HG02763 (cell line): Measurements from ENCODE around the gene SRPRB.

Source experiments
- ATAC-seq: cut with Tn5 transposase; IDR thresholded peaks from one replicate; pipeline ENCODE4 v1.9.1; 2021; ENCODE audit warnings: mild to moderate bottlenecking, moderate library complexity; ENCODE audit not compliant: unreplicated experiment

SRPRB gene

DNA sequence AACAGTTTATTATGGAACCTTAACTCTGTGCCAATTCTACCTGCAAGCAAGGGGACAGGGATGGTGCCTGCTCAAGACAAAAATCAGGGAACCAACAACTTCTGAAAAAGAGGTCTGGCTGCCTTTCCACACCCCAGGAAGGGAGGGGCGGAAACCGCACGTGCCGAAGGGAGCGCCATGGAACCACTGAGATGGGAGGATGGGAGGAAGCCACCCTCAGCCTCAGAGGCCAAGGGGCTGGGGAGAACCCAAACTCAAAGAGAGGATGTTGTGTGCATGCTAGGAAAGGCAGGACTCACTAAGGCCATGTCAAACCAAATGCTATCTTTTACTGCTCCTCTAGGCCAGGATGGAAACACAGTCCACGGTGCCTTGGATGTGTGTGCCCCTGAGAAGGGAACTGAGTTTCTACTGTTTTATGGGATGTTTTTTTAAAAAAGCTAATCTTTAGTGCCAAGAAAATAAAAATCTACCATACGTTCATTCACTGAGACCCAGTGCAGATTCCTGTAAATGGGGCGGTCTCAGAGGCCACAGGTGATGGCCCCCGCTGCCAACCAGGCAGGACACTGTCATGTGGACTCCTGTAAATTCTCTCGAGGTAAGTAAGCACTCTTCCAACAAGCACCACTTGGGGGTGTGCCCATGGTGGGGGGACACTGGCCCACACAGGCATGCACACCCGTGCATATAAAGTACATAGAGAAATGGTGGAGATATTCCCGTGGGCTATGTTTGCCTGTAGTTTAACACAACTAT, 20.5 kb downstream of the SRPRB start:
- no peak for ATAC-seq

DNA sequence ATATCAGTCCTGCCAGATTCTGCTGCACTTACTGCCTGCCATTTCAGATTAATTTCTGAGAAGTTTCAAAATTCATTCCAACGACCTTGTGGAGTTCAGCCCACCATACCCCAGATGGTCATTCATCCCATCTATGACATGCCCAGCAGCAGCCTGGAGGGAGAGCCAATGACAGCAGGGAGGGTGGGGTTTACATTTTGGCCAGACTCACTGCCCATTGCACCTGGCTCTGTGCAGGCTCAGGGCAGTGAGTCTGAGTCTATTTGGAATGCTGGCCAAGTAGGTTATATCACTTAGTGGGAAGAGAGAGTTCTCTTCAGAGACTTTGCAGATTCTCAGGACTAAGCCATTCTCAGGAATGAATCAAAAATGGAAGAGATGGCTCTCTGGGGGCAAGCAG, 21.5 kb downstream of the SRPRB start:
- no peak for ATAC-seq

DNA sequence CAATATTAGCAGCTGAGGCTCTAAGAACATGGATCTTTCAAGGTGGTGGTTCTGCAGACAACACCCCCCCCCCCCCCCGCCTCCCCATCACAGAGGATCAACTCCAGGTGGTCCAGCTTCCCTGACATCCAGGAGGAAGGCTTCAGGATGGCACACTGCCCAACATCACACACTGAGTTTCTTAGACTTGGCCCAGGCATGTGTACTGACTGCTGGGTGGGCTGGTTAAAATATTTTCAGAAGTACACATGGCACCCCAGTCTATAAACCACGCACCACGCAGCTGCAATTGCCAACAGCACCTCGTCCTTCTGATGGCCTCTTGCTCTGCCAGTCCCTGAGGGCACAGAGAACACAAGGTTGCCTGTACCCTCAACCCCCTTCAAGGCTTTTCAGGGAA, 22.1 kb downstream of the SRPRB start:
- no peak for ATAC-seq

DNA sequence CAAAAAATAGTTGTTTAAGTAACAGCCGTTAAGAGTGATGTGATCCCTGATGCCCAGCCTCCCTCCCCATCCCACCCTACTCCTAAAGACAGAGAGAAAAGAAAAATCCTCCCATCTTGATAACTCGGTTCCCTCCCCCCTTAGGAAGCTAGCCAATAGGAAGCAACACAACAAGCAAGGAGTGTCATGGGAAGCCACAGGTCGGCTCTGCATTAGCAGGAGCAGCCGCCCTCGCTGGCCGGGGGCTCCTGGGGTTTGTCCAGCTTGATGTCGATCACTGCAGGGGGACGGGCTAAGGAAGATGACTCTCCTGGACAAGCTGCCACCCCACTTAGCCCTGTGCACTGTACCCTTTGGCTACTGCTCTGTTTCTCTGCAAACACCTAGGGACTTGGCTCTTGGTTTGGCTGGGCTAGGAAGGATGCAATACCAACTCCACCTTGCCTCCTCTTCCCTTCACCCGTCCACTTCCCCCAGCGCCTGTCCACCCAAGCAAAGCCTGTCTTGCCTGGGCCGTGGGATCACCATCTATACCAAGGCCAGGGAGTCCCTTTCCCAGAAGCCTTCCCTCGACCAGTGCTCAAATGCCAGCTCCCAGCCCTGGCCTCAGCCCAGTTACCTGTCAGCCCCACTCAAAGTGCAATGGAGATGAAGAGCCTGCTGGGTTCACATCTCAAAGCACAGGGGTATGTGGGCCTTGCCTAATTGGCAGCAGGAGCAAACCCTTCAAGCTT, 23.1 kb downstream of the SRPRB start:
- ATAC-seq: no peak

DNA sequence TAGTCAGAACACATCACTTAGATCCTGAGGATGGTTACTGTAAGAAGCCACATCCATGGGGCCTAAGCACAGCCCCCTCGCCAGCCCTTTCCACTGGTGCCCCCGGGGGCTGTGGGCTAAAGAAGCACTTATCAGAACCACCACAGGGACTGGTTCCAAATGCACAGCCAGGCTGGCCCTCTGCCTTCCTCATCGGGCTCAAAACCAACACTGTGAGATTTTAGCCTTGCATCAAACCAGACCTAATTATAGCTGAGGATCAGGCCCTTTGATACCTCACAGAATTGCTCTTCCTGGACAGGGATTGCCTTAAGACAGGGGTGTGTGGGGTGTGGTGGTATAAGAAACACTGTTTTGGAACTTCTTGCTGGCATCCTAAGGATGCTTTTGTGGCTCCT, 23.7 kb downstream of the SRPRB start:
- ATAC-seq: no peak

DNA sequence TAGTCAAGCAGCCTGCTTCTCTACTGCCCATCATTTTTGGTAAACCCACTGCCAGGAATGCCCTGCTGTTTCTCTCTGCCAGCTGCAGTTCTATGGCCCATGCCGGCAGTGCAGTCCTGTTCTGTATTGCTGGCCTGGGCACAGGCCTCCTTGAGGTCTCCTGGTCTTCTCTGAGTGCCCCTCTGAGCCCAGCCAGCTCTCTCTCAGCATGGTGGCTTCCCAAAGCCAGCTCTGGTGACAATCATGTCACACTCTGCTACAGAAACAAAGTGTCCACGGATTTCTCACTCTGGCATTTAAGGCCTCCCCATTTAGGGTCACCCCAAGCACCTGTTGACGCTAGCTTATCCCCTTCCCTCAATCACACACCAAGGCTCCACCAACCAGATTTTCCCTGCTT, 24.5 kb downstream of the SRPRB start:
- ATAC-seq: no peak

DNA sequence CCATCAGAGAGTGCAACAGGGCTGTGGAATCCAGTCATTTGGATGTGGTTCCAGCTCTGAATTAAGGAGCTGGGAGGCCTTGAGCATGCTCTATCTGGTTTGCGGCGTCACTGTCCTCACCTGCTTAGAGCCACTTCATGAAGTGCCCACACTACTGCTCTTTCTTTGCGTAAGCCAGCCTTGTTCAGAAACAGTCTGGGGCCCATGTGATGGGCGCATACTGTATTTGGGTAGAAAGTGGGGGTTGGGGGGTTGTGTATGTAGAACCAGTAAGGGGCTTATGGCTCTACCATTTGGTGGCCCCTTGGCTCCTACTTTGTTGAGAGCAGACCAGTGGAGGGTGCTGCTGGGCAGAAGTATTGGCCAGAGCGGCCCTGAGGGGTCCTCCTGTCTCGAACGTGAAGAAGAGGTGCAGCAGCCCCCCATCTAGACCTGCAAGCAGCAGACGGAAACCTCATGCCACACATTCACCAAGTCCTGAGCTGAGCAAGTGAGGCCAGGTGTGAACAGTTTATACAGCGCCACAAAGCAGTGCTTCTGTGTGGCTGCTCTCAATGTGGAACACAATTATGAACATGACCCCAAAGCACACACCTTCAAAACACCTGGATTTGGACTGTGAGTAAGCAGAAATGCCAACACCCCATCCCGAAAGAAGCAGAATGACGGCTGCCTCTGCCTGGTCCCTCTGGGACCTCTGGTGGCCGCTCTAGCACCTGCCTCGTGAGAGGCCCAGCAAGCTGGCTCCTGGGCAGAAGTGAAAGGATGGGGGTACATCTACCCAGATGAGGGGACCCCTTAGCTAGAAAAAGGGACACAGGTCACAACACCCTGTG, 26.6 kb downstream of the SRPRB start:
- ATAC-seq: no peak

DNA sequence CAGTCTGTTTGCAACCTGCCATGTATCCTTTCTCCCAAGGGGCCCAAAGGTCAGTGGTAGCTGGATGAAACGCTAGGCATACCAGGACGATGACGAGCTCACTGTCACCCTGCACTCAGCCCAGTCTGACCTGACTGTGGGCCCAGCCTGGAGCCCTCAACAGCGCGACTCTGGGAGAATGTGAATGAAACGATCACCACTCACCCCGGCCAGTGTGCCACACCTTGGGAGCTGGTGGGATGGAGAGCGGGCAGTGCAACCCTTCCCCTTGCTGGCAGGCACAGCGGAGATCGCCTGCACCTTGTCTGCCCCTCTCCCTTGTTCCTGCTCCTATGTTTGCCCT, 27.2 kb downstream of the SRPRB start:
- no peak for ATAC-seq

DNA sequence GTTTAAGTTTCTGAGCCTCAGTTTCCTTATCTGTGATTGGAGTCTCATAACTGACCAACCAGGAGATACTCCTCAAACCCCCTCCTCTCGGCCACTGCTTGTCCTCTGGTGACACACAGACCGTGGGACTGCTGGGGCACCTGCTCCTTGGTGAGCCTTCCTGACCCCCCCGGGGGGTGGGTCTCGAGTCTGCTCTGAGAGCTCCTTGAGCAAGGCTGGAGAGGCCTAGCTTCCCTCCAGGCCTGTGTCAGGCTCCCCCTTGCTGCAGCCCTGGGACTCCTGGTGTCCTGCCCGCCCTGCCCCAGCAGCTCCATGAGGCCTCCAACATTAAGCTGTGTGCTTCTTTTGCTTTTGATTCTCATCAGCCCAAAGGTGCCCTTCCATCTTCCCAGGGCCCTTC, 27.7 kb downstream of the SRPRB start:
- no peak for ATAC-seq

DNA sequence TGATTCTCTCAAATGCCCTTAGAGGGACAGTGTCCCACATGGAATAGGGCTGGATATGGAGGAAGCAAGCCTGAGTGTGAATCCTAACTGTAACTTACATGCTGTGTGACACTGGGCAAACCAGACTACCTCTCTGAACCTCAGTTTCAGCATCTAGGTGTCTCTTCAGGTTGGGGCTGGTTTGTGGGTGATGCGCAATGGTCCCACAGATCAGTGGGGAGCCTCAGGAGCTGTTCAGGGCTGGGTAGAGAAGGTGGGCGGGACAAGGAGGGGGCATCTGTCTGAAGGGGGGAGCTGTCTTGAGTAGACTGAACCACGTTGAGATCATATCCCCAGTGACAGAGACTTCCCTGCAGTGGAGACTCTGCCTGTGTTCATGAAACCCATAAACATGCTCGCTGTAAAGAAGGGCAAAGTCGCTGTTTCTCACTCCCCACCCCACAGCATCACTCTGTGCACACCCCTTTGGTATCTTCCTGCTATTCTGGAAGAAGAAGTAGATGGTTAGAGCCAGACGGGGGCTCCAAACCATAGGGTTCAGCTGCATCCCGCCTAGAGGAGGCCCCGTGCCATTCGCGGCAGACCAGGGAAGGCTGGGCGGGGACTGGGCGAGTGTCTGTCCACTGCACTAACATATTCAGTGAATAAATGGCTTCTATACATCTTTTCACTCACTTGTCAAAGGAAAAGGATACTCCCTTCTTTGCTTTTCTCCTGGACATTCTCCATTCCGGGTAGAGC, 28.4 kb downstream of the SRPRB start:
- no peak for ATAC-seq

DNA sequence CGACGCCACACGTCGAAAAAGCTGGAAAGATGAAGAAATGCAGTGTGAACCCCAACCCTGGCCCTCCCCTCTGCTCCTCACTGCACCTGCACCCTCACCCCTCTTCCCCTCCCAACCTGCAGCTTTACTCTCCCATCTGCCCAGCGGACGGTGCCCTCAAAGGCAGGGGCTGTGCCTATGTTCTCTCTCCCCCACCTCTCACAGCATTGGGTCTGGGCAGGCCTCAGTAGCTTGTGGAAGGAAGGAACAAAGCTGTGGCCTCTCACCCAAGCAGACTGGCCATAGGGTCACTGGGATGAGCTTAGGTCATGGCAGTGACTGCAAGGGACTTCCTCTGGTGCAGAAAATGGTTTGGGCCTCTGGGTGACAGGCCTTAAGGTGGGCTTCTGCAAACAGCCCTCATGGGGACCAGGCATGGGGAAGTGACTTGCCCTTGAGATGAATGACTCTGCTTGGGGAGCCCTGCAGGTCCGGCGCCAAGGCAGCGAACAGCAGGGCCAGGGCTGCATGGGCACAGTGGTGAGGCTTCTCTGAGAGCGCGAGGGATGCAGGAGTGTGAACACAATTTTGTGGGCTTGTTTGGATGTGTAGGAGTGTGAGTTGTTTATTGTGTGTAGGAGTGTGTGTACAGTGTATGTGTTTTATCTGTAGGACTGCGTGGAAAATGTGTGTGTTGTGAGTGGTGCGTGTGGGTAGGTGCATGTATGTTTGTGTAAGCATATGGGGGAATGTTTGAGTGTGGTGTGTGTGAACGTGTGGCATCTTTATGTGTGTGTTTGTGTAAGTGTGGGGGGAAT, 29.2 kb downstream of the SRPRB start:
- ATAC-seq: no peak

DNA sequence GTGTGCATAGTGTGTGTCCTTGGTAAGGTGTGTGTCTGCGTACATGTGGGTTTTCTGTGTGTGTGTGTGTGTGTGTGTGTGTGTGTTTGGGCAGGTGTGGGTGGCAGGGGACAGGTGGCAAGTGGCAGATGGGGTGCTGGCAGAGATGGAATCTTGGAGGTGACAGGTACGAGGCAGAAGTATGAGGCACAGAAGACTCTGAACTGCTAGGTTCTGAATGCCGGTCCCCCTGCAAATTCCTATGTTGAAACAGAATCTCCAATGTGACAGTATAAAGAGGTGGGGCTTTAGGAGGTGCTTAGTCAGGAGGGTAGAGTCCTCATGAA, 29.8 kb downstream of the SRPRB start:
- no peak for ATAC-seq

DNA sequence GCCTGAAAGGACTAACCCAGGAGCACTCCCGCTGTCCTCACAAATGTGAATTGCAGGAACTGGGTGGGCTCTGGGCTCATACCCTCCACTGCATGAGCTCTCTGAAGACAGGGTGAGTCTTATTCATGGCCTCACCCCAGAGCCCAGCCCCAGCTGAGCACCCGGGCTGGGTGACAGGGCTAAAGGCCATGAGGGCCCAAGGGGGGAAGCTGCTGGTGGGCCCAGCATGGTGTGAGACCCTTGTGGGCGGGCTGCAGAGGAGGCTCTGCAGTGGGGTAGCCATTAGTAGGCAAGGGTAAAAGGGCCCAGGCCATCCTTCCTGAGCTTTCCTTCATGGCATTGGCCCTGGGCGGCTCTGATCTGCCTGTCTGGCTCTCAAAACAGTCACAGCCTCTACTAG, 30.3 kb downstream of the SRPRB start:
- ATAC-seq: no peak

DNA sequence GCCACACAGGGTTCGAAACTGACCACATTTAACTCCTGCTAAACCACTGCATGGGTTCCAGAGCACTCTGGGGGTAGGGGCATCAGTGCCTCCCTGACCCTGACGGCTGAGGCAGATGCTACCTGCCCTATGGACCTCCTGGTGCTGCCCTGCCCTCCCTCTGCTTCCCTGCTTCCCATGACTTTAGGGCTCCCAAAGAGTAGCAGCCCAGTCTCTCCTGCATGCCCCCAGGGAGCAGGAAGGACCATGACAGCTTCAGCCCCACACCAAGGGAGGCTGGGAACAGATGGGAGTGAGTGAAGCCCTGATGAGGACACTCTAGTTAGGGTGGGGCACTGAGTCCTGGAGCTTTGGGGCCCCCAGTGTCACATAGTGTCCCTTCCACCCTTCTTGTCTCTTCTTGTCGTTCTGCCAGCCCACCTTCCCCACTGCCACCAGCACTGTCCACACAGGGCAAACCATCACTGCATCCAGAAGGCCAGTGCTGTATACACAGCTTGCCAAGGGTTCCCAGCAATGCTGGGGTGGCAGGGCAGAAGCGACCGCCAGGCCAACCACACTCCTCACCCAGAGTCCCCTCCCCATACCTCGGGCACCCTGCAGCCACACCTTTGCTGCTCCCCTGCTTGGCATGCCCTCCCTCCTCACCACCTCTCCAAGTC, 31.0 kb downstream of the SRPRB start:
- ATAC-seq: no peak

DNA sequence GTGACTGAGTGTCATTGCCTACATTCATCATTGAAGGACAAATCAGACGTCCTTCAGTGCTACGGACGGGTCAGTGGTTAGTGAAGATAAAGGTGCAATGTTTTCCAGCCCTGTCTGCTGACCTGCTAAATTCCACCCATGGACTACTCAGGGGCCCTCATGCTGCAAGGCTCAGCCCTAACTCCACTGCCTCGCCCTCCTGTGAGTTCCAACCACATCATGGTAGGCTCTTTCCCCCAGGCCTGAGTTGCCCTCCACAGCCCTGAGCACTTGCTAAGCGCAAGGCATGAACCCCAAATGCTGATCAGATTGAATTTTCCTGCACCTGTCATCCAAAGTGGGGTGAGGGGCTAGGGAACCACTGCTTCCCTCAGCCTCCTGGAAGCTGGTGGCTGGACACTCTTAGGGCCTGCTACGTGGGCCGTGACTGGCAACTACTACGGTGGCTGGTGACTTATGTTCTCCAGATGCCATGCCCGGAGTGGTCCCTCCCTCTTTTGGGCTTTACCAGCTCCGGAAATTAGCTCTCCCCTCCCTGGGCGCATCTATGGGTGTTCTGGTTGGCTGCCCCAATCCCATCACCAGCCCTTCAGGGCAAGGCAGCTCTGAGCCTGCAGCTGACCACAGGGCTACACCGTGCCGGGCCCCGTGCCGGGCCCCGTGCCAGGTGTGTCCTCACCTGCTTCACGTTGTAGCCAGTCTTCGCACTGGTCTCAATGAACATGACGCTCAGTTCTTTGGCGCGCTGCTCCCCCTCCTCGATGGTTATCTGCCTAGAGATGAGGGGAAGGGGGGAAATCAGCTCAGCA, 32.1 kb downstream of the SRPRB start:
- ATAC-seq: no peak

DNA sequence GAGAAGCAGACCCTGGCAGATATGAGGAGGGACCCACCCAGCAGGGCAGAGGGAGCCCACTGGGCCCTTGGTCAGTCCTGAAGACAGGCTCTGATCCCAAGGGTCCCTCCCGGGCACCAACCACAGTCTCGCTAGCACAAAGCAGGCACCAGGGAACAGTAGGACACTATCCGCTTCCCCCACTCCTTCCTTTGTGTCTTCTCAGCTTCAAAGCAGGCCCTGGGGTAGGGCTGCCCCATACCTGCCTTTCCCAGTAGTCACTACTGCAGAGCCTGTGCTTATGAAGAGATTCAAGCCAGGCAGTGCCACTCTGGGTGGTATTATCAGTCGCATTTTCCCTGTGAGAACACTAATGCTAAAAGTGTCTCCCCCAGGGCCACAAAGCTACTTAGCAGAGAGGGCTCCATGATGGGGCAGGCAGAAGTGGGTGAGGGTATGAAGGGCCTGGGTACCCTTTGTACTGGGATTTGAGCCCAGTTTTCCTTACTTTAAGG, 32.7 kb downstream of the SRPRB start:
- no peak for ATAC-seq

DNA sequence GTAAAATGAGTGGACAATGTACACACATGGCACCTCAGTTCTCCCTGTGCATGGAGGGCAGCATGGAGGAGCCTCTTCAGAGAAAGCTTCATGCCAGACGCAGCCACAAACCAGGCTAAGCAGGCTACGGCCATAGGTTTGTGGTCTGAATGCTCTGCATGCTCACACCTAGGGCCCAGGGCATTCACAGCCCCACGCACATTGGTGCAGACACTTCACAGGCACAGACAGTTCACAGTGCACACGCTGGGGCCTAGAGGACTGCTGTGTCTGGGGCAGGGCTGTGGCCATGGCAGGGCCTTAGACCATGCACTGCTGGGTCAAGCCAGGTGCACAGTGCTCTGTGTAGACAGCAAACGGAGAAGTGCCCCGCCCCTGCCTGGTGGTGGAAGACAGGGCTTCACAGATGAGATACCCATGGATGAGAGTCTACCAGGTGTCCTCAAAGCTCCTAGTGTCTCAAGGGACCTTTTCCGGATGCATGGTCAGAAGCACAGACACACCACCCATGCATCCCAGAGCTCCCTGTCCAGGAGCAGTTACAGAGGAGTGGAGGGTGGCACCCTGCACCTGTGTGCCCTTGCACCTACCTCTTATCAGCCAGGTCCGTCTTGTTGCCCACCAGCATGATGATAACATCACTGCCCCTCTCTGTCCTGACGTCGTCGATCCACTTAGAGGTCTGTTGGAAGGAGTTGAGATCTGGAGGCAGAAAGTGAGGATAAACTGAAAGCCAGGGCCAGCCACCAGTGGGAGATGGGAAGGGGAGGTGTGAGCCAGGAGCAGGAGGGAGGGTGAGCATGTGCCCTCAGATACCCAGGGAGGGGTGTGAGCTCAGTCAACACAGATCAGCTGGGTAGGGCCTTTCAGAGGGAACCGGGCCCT, 33.5 kb downstream of the SRPRB start:
- no peak for ATAC-seq
